AG09309 (cell line): ENCODE data around the gene TMEM198.

Source experiments
- DNase-seq: peaks from one replicate; pipeline ENCODE4 v3.0.0-alpha.2; 2010; ENCODE audit warnings: low read depth
- H3K4me3 ChIP-seq: 2 replicates; pipeline ENCODE4 v1.5.1; 2011; ENCODE audit warnings: mild to moderate bottlenecking, low read depth, low read length, moderate library complexity; ENCODE audit not compliant: control insufficient read depth
- TF ChIP-seq, protein P1 (sequence below): IDR thresholded peaks from 2 replicates; pipeline ENCODE4 v1.5.1; 2011; ENCODE audit warnings: mild to moderate bottlenecking, low read depth, low read length, inconsistent platforms; ENCODE audit not compliant: insufficient read depth, control insufficient read depth; ENCODE audit errors: missing control alignments

TMEM198 gene

DNA sequence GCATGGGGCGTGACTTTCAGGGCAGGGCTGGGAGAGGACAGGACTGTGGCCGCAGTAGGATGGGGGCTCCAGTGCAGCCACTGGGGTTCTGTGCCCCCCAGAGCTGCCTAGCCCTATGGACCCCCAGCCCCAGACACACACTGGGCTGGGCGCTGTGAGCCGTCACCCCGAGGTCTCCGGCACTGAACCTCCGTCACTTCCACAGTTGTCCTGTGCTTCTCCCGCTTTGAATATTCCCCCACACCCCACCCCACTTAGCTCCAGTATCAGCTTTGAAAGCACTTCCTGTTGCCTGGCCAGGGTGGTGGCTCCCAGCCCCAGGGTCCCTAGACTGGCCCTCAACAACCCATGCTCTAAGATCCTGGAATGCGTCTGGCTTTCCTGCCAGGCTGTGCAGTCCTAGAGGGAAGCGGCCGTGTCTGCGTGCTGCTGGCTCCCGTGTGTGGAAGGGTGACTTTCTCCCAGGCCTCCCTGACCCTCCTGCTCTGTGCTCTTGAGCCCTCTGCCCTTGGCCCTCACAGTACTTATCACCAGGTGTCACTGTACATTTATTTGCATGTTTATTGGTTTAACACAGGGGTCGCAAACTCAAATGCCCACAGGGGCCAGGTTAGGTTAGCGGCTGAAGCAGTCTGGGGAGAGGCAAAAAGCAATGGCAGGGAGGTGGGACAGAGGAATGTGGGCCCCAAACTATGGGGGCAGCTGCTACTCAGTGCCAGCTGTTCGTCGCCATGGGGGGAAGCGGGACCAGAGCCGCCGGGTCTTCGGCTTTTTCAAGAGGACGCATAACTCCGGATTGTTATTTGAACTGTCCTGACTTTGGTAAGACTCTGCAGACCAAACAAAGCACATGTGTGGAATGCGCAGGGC is 17.6 kb downstream of the TMEM198 start:
- H3K4me3 ChIP-seq = no peak overlapping the region
- TF ChIP-seq, protein P1, sequence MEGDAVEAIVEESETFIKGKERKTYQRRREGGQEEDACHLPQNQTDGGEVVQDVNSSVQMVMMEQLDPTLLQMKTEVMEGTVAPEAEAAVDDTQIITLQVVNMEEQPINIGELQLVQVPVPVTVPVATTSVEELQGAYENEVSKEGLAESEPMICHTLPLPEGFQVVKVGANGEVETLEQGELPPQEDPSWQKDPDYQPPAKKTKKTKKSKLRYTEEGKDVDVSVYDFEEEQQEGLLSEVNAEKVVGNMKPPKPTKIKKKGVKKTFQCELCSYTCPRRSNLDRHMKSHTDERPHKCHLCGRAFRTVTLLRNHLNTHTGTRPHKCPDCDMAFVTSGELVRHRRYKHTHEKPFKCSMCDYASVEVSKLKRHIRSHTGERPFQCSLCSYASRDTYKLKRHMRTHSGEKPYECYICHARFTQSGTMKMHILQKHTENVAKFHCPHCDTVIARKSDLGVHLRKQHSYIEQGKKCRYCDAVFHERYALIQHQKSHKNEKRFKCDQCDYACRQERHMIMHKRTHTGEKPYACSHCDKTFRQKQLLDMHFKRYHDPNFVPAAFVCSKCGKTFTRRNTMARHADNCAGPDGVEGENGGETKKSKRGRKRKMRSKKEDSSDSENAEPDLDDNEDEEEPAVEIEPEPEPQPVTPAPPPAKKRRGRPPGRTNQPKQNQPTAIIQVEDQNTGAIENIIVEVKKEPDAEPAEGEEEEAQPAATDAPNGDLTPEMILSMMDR = no peak
- DNase-seq = no peak

DNA sequence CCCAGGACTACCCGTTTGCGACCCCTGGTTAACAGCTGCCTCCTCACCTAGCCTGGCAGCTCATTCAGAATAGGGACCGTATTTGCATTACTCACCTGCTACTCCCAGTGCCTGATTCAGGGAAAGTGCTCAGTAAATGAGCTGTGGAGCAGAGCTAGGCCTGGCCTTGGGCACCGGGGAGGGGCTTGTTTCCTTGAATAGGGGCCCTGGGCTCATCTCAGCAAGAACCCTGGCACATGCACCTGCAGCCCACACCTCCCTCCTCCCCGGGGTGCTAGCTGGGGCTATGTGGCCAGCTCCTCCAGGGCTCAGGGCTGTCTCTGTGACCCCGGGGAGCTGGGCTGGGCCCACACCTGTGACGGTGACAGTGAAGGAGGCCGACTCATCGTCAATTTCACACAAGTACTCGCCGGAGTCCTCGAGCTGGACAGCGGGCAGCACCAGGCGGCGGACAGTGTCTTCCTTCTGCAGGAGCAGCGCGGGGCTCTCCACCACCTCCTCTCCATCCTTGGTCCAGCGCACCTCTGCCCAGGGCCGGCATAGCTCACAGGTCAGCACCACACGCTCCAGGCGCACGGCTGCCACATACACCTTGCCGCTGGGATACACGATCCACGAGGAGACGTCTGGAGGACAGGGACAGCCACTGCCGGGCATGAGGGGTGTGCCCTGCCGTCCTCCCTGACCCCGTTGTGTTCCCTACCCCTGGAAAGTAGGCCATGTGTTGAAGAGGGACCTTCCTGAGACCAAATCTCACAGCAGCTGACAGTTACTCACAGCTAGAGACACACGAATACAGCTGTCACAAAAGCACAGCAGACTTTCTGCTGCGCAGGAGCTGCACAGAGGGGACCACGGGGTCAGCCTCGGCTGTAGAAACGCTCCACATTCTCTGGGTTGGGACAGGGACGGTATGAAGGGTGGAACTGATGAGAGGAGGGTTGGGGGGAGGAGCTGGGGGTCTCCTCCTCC is 18.5 kb downstream of the TMEM198 start:
- DNase-seq = no peak
- H3K4me3 ChIP-seq = no peak overlapping the region
- TF ChIP-seq, protein P1 = no peak

DNA sequence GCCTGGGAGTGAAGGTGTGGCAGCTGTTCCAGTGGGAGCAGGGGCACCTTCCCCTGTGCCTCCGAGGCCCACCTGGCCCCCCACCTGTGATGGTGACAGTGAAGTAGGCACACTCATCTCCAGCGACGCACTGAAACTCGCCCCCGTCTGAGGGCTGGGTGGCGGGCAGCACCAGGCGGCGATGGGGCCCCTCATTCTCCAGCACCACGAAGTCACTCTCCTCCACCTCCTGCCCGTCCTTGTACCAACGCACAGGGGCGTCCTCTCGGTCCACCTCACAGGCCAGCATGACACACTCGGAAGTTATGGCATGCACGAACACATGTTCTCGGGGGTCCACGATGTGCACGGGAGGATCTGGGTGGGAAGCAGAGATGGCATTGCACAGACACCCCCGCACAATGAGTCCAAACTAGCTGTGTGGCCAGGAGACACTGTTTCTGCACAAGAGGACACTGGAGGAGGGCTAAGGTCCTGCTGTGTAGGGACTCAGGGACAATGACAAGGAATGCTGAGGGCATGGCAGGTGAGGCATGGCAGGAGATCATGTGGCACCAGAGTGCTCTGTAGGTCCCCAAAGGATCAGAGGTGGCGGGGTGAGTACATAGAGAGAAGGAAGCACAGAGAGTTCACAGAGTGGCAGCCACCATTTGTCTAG is 19.6 kb downstream of the TMEM198 start:
- H3K4me3 ChIP-seq = no peak overlapping the region
- TF ChIP-seq, protein P1 = no peak
- no peak for DNase-seq

DNA sequence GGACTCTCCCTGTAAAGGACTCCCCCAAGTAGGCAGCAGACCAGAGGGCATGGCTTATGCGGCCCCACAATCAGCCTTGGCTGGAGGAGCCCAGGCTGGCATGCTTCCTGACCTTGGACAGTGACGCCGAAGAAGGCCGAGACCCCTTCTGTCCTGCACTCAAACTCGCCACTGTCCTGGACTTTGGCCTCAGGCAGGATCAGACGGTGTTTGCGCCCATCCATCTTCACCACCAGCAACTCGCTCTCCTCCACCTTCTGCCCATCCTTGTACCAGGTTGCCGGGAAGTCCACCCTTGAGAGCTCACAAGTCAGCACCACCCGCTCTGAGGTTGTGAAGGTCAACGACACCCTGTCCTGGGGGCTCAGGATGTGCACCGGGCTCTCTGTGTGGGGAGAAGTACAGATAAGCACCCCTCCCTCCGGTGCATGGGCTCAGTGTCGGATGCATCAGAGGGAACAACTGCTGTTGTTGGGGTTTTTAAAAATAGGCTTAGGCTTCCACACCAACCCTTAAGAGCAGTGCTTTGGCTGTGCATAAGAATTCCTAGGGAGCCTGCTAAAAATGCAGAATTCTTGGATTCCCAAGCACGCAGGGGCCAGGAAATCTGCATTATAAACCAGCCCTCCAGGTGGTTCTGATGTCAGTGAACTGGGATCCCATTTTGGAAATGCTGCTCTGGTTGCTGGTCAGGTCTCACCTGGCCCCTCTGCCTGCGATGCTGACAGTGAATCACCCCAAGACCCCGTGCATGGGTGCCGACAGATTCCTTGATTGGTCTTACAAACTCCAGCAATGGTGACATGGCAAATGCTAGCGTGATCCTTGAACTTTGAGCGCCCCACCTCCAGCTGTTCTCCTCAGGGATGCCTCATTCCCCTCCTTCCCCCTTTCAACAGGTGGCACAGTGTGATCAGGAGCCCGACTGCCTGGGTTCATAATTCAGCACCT is 21.6 kb downstream of the TMEM198 start:
- TF ChIP-seq, protein P1 = no peak
- no peak for DNase-seq
- H3K4me3 ChIP-seq = no peak overlapping the region

DNA sequence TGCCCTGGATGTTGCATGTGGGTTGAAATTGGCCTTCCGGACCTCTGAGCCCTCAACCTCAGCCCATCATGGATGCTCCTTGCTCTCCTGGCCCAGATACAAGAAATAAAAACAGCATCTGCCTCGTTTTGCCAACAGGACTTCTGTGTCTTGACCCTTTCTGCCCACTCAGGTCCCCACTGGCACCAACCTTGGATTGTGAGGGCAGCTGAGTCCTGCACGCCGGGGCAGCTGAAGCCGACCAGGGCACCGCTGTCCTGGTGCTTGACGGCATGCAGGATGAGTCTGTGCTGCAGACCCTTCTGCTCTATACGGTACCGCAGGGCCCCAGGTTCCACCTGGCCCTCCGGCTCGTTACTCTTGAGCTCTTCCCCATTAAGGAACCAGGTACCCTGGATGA is 22.8 kb downstream of the TMEM198 start:
- no peak overlapping the region for H3K4me3 ChIP-seq
- no peak for DNase-seq
- TF ChIP-seq, protein P1 = no peak
